ENCODE results near the gene SLC22A5.

The SLC22A5 gene

DNA sequence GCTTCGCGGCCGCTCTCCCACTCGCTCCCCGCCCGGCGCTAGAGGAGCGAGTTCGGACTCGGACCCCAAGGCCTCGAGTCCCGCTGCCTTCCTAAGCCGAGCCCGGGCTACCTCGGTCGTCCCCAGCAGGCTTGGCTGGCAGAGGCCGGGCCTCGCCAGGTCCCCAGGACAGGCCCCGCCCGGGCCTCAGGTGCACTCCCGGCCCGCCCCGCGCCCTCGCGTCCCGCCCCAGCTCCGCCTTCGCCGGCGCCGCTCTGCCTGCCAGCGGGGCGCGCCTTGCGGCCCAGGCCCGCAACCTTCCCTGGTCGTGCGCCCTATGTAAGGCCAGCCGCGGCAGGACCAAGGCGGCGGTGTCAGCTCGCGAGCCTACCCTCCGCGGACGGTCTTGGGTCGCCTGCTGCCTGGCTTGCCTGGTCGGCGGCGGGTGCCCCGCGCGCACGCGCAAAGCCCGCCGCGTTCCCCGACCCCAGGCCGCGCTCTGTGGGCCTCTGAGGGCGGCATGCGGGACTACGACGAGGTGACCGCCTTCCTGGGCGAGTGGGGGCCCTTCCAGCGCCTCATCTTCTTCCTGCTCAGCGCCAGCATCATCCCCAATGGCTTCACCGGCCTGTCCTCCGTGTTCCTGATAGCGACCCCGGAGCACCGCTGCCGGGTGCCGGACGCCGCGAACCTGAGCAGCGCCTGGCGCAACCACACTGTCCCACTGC, at the start of gene SLC22A5:
TSS of gene SLC22A5 (plus strand) at position 237 of the 707 bp plus-strand sequence. CDS start at position 500, 263 bp downstream.
- DNase-seq (ENCODE audit: low read depth in 2 of 2), result peak; percentile 21 to 62

DNA sequence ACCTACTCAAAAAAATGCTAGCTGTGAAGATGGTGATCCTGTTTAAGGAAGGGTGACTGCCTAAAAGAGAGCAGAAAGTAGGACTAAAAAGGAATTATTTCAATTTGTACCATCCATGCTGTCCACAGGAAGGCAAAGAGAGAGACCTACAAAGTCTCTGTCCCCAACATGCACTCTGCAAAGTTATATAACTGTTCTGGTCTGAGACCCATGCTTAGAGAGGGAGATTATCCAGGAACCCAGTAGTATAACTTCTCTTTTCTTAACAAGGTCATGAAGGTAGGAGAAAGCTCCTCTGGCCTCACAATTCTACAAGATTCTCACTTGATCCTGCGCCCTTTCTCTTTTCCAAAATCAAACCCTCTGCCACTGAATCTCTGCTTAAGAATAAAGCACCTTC, 49.5 kb upstream of the SLC22A5 start:
- DNase-seq (ENCODE audit: low read depth in 2 of 2), result no peak

DNA sequence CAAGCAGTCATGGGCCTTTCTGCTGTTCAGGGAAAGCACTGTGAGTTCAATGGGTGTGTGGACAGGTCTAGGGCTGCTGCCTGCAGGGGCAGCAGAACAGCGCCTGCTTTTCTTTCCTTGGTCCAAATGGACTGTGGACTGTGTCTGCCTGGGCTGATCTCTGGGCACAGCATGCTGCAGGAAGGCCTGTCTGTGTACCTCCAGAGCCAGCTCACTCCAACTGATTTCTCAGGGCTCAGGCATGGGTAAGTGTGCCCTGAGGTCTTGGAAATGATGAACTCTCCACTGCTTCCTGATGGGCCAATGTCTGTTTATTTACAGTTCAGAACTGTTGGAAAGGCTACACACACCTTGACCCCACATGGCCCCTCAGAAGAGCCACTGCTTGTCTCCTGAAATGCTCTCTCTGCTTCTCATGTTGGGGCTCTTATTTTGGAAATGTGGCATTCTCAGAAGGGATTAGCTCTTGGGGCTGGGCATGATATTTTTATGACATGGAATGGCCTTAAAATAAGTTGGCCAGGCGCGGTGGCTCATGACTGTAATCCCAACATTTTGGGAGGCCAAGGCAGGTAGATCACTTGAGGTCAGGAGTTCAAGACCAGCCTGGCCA, 48.3 kb upstream of the SLC22A5 start:
- no peak for DNase-seq (ENCODE audit: low read depth in 2 of 2)

DNA sequence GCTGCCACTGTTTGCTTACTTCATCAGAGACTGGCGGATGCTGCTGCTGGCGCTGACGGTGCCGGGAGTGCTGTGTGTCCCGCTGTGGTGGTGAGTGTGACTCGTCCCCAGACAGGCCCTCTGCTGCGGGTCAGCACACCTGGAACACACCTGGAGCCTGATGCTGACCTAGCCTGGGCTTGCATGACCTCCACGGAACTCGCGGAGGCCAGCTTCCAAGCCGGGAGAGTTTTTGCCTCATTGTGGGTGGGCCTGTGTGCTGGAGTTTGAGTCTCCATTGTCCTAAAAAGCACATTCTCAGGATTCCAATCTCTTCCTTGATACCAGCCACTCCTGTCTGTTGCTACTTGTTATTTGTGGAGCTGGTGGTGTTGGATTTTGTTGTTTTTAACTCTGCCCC, 47.2 kb upstream of the SLC22A5 start:
- no peak for DNase-seq (ENCODE audit: low read depth in 2 of 2)

DNA sequence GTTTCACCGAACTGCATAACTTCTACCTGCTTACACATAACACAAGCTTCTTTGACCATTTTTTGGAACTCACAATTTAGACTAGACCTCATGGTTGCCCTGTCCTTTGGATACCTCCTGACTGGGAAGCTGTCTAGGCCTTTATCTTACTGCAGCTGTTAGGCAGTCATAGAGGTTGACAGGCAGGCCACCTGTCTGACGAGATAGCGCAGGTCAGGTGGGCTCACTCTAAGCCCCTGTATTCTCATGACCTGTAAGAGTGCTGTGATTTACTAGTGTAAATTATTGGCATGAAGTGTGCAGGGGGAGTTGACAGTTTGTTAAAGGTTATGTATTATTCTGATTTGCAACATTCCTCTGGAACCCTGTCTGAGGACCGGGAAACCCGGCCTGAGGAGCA, 46.3 kb upstream of the SLC22A5 start:
- no peak for DNase-seq (ENCODE audit: low read depth in 2 of 2)

DNA sequence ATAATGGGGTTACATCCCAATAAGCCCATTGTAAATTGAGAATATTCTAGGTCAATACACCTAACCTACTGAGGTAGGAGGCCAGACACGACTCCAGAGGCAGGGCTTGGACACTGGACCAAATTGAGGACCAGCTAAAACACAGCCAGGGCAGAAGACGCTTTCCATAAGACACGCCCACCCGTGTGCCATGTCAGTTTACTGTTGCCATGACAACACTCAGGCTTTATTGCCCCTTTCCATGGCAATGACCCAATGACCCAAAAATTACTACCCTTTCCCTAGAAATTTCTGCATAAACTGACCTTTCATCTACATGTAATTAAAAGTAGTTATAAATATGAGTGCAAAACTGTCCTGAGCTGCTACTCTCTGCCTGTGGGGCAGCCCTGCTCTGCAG, 43.8 kb upstream of the SLC22A5 start:
- DNase-seq (ENCODE audit: low read depth in 2 of 2), result no peak

DNA sequence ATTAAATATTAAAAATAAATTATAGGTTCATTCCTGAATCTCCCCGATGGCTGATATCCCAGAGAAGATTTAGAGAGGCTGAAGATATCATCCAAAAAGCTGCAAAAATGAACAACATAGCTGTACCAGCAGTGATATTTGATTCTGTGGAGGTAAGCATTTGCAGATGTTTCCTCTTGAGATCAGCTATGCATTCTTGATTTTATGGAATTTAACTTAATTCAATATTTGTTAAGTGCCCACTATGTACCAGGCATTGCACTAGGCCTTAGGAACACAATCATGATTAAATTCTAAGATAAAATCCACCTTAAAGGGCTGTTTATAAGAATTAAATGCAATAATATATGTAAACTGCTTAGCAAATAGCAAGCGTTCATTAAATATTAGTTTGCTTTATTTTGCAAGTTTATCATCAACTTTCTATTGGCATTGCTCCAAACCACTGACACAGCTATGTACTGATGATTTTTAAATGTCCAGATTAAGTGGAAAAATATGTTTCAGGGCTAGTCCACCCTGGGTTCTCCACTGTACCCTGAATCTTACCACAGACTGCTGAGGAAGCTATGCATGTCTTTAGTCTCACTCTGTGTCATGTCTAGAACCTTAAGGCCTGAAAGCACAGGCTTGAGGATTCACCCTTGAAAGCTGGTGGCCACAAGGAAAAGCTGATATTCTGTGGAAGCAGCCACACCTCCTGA, 42.1 kb upstream of the SLC22A5 start:
- no peak for DNase-seq (ENCODE audit: low read depth in 2 of 2)

DNA sequence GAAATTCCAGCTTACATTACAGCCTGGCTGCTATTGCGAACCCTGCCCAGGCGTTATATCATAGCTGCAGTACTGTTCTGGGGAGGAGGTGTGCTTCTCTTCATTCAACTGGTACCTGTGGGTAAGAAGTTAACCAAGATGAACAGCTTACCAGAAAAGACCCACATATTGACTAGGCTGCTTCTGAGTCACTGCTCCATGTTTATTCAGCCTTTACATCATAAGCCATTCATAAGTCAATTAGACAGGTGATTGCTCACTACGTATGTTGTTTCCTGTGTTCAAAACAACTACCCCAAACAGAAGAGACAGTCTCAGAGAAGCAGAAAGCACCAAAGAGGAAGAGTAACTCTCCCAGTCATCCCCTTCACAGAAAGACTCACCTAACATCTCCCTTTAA, 34.7 kb upstream of the SLC22A5 start:
- DNase-seq (ENCODE audit: low read depth in 2 of 2), result no peak

DNA sequence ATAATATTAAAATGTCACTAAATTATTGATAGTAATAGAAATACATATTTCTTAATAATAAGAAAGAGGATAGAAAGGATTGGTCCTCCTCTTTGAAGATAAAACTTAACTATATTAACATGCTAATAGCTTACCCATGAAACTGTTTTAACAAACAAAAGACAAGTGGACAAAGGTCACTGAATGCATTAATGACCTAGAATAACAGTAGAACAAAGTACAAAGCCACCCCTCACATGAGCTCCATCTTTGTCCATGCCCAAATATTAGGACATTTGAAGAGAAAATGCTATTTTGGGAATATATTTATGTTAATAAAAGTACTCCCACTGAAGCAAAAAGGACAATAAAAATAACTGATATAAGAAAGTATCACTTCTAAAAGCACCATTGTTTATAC, 34.1 kb upstream of the SLC22A5 start:
- no peak for DNase-seq (ENCODE audit: low read depth in 2 of 2)

DNA sequence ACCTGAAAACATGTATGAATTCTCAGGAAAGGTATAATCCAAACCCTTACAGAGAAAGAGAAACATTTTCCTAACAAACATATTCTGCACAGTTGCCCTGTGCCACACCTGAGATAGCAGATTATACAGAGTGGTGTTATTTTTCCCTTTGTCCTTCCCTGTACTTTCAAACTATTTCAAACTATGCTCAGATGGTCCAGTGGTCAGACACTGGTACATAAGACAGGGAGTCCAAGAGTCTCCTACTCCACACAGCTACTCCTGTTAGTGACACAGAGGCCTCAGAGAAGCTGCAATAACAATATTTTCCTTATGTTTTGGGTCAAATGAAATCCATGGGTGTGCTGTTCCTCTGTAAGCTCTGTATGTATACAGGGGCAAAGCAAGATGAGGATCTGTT, 30.0 kb upstream of the SLC22A5 start:
- no peak for DNase-seq (ENCODE audit: low read depth in 2 of 2)

DNA sequence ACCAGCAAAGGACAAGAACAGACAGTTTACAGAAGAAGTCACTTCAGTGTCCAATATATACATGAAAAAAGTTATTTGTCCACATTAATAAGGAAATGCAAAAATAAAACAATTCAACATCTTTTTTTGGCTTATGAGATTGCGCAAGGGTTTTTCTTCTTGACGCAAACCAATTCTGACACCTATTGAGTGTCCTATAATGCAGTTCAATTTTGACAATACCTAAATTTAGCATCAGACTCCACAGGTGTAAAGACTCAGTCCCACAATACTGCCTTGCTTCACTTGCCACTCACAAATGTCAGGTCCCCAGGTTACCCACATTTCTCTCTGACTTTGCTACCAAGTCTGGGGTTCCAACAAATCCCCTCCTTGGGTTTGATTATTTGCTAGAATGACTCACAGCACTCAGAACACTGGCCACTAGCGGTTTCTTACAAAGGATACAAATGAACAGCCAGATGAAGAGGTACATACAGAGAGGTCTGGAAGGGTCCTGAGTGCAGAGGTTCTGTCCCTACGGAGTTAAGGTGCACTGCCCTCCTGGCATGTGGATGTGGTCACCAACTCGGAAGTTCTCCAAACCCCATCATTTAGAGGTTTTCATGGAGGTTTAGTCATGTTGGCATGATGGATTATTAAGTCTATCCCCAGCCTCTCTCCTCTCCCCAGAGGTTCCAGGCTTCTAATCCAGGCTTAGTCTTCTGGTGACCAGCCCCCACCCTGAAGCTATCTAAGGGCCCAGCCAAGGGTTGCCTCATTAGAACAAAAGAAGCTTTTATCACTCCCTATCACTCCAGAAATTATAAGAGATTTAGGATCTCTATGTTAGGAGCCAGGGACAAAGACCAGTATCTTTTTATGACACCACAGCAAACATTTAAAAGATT, 27.0 kb upstream of the SLC22A5 start:
- DNase-seq (ENCODE audit: low read depth in 2 of 2), result no peak

DNA sequence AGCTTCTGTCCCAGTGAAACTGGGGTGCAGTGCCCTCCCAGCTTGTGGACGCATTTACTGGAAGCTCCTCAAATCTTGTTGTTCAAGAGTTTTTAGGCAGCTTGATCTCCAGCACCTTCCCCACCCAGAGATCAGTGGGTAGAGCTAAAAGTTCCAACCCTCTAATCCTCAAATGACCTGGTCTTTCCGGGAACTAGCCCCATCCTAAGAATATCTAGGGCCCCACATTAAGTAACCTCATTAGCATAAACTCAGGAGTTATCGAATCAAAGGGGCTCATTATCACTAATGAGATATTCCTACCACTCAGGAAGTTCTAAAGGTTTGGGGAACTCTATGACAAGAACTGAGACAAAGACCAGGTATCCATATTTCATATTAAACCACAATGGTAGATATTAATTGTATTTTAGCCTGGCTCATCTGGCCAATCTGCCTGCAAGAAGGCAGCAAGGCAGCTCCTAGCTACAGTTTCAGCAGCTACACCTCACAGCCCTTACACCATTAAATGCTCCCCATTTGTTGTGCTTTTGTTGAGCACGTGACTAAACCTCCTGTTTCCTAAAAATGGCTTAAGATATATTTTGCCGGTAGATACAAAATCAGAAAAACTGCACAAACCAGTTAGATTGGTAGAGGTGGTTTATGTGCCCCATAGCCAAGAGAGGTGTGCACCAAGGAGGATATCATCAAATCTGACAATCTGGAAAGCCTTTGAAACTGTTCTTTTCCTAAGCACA, 24.6 kb upstream of the SLC22A5 start:
- no peak for DNase-seq (ENCODE audit: low read depth in 2 of 2)

DNA sequence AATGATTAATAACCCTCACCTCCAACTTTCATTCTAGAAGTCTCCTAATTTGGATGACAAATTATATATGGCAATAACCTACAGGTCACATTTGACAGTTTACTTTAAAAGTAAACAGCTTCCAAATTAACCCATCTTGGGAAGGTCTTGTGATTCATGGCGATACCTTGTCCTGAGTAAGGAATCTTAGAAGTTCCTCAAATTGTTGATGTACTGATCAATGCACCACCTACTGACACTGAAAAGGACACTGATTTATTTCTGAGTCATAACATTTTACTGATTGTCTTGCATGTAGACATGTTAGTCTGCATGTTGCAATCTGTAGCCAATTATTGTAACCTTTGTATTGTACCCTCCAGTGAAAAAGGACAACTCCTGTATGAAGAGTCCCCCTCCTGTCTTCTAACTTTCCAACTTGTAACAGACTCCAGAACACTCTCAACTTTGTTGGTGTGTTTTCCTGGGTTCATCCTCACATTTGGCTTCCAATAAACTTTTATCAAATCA, 16.0 kb upstream of the SLC22A5 start:
- no peak for DNase-seq (ENCODE audit: low read depth in 2 of 2)

DNA sequence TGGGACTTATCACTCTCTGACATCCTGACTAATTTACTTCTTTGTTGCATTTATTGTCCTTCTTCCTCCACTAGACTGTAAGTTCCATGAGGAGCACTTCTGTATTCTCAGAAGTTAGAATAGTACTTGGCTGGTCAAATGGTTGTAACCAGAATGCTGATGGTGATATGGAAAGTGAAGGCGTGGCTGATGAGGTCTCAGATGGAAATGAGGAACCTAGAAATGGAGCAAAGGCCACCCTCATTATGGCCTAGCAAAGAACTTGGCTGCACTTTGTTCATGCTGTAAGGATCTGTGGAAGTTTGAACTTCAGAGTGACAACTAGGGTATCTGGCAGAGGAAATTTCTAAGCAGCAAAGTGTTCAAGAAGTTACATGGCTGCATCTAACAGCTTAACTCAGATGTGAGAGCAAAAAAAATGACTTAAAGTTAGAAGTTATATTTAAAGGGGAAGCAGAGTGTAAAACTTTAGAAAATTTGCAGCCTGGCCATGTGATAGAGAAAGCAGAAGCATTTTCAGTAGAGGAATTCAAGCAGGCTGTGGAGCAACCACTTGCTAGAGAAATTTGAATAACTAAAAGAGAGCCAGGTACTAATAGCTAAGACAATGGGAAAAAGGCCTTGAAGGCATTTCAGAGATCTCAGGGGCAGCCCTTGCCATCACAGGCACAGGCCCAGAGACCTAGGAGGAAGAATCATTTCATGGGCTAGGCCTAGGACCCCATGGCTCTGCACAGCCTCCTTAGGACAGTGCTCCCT, 14.9 kb upstream of the SLC22A5 start:
- no peak for DNase-seq (ENCODE audit: low read depth in 2 of 2)

DNA sequence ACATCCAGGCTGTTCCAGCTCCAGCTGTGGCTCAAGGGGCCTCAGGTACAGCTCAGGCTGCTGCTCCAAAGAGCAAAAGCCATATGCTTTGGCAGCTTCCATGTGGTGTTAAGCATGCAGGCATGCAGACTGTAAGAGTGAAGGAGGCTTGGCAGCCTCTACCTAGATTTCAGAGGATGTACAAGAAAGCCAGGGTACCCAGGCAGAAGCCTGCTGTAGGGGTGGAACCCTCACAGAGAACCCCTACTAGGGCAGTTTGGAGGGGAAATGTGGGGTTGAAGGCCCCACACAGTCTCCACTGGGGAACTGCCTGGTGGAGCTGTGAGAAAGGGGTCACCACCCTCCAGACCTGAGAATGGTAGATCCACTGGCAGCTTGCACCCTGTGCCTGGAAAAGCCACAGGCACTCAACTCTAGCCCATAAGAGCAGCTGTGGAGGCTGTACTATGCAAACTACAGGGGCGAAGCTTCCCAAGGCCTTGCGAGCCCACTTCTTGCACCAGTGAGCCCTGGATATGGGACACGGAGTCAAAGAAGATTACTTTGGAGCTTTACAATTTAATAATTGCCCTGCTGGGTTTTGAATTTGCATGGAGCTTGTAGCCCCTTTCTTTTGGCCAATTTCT, 14.3 kb upstream of the SLC22A5 start:
- no peak for DNase-seq (ENCODE audit: low read depth in 2 of 2)

DNA sequence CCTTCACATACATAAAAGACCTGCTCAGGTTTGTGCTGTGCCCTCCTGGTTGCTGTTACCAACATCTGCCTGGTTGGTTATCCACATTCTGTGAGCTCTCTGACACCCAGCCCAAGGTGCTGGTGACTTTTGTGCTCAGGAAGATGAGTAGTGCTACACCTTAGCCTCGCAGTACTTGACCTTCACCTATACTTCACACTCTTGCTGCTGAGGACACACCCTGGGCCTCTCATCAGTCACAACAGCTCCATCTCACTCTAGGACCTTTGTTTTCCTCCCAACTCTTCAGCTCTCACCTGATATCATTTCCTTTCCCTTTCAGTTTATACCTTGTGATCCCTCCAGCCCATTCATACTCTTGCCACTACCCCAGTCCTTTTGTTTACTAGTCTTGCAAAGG, 10.7 kb upstream of the SLC22A5 start:
- DNase-seq (ENCODE audit: low read depth in 2 of 2), result no peak

DNA sequence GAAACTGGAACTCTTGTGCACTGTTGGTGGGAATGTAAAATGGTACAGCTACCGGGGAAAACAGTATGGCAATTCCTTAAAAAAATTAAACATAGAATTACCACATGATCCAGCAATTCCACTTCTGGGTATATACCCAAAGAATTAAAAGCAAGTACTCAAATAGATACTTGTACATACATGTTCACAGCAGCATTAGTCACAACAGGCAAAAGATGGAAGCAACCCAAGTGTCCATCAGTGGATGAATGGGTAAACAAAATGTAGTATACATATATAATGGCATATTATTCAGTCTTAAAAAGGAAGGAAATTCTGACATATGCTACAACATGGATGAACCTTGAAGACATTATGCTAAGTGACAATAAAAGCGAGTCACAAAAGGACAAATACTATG, 7.4 kb upstream of the SLC22A5 start:
- DNase-seq (ENCODE audit: low read depth in 2 of 2), result no peak

DNA sequence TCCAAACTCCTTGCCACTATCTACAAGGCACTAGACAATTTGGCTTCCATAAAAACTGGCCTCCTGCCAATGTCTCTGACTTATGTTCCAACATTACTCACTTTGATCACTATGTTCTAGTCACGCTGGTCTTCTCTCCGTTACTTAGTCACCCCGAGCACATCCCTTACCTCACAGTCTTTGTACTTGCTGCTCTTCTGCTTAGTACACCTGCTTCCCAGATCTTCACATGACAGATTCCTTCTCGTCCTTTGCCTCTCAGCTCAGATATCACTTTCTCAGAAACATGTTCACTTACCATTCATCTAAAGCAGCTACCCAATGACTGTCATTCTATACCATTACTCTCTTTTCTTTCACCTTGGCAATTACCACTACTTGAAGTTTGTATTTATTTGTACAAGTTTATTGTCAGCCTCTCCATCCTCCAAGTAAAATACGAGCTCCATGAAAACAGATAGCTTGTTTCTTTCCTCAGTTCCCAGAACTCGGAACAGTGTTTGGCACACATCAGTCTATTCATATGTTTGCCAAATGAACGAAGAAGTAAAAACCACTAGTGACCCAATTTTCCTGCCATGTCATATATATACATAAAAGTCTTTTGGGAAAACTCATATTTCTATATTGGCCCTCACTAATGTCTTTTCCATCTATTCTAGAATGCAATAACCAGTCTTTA, 5.9 kb upstream of the SLC22A5 start:
- no peak for DNase-seq (ENCODE audit: low read depth in 2 of 2)

DNA sequence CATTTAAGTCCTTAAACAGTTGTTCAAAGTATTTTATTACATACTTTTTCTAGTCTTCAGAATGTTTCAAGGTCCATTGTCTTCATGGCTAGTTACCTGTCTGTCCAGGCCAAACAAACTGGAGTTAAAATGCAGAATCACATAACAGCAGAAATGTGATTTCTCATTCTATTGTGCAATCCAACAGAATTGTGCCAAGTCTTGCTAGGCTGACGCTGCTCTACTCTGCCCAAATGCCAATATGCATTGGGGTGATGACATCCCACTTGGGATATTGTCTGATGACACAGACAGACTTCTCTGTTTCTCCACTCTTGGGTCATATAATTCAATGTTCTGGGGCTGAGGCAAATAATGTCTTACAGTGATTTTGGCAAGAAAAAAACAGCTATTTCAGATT, 5.2 kb upstream of the SLC22A5 start:
- no peak for DNase-seq (ENCODE audit: low read depth in 2 of 2)
